Smooth muscle cell (in vitro differentiated cells): Measurements from ENCODE around the gene CSNK1G2. TPM values are rescaled to one million over a fixed set of nuclear protein-coding genes. Genes with fewer than 3 reads are reported as not detected.

Source experiments
- DNase-seq: peaks from one replicate; lab custom pipeline; 2025; ENCODE audit not compliant: unreplicated experiment; lab: John Stamatoyannopoulos, UW
- H2AFZ ChIP-seq: fragments of 200-600 bp; sonication (generic); 2 replicates; pipeline ENCODE4 v1.6.0; 2016; ENCODE audit warnings: antibody characterized with exemption, low read depth, mild to moderate bottlenecking
- H3F3A ChIP-seq: fragments of 200-600 bp; sonication (generic); 2 replicates; pipeline ENCODE4 v1.6.0; 2017; ENCODE audit warnings: antibody characterized with exemption, low read depth
- H3K27ac ChIP-seq: fragments of 200-600 bp; sonication (generic); 2 replicates; pipeline ENCODE4 v1.5.1; 2016; ENCODE audit warnings: low read depth, mild to moderate bottlenecking
- H3K27me3 ChIP-seq: fragments of 200-600 bp; sonication (generic); 2 replicates; pipeline ENCODE4 v1.6.1; 2016; ENCODE audit warnings: low read depth, mild to moderate bottlenecking
- H3K36me3 ChIP-seq: fragments of 200-600 bp; sonication (generic); 2 replicates; pipeline ENCODE4 v1.5.1; 2016; ENCODE audit warnings: low read depth
- H3K4me1 ChIP-seq: fragments of 200-600 bp; sonication (generic); 2 replicates; pipeline ENCODE4 v1.5.1; 2016; ENCODE audit warnings: low read depth
- H3K4me2 ChIP-seq: fragments of 200-600 bp; sonication (generic); 2 replicates; pipeline ENCODE4 v1.6.0; 2016; ENCODE audit warnings: mild to moderate bottlenecking
- H3K4me3 ChIP-seq: fragments of 200-600 bp; sonication (generic); 2 replicates; pipeline ENCODE4 v1.5.1; 2016; ENCODE audit warnings: mild to moderate bottlenecking
- H3K79me2 ChIP-seq: fragments of 200-600 bp; sonication (generic); 2 replicates; pipeline ENCODE4 v1.6.0; 2016; ENCODE audit warnings: low read depth, mild to moderate bottlenecking
- H3K9ac ChIP-seq: fragments of 200-600 bp; sonication (generic); 2 replicates; pipeline ENCODE4 v1.6.0; 2016; ENCODE audit warnings: low read depth
- H3K9me3 ChIP-seq: fragments of 200-600 bp; sonication (generic); replicated peaks from 2 replicates; pipeline ENCODE4 v1.5.1; 2016; ENCODE audit warnings: low read depth
- H4K20me1 ChIP-seq: fragments of 200-600 bp; sonication (generic); 2 replicates; pipeline ENCODE4 v1.6.0; 2016; ENCODE audit warnings: low read depth
- CTCF ChIP-seq: fragments of 200-600 bp; sonication (generic); IDR thresholded peaks from 2 replicates; pipeline ENCODE4 v1.5.1; 2017; ENCODE audit warnings: borderline replicate concordance, mild to moderate bottlenecking, antibody characterized with exemption; ENCODE audit not compliant: insufficient read depth, poor library complexity, severe bottlenecking
- WGBS: methylation state at CpG from one replicate; pipeline ENCODE4 v1.1.7; 2016; ENCODE audit warnings: low lambda C conversion rate; 5-methylcytosine and 5-hydroxymethylcytosine counted together
- polyA plus RNA-seq: library from polyadenylated mRNA; unstranded; fragments of >200 nt; fragmentation: Nextera tagmentation; extraction: Ambion mirVana; gene quantifications from 2 replicates; pipeline ENCODE4 v1.2.1, GENCODE V29; 2016
- total RNA-seq: library from RNA; depleted of rRNA; stranded (reverse); fragments of >200 nt; gene quantifications from 2 replicates; pipeline ENCODE4 v1.2.3, GENCODE V29; 2014

The CSNK1G2 gene
- total and polyA plus RNA-seq, 2 experiments from 2014 or later = 53.5 to 74.9 TPM

GRCh38 chr19:1975162-1975480 is 34.1 kb downstream of the CSNK1G2 start:
- TF ChIP-seq CTCF = no peak
- Histone ChIP-seq H2AFZ (no peak overlapping the region), H3K79me2 (peaks cover 29% of the 10 kb centered on the region), H3K4me2 (no peak overlapping the region), H3K27me3 (no peaks in the 10 kb centered on the region), H3K4me1 (no peaks in the 10 kb centered on the region), H3K9me3 (no peaks in the 10 kb centered on the region), H3K9ac (no peak overlapping the region), H4K20me1 (peaks cover 82% of the 10 kb centered on the region), H3K27ac (no peak overlapping the region), H3K36me3 (no peaks in the 10 kb centered on the region), H3K4me3 (no peak overlapping the region), H3F3A (no peaks in the 10 kb centered on the region)
- 99% methylated on average over 19 of the region's 20 CpGs for WGBS
- DNase-seq = no peak

GRCh38 chr19:1977120-1977519 is 36.1 kb downstream of the CSNK1G2 start:
- H2AFZ ChIP-seq = no peak overlapping the region
- H3K4me3 ChIP-seq = no peak overlapping the region
- no peak overlapping the region for H3K27ac ChIP-seq
- H3K27me3 ChIP-seq = no peaks in the 10 kb centered on the region
- H3K4me2 ChIP-seq = no peak overlapping the region
- no peaks in the 10 kb centered on the region for H3K9me3 ChIP-seq
- no peak for DNase-seq
- no peak overlapping the region for H3K9ac ChIP-seq
- peaks cover 24% of the 10 kb centered on the region for H3K79me2 ChIP-seq
- H3K4me1 ChIP-seq = no peaks in the 10 kb centered on the region
- TF ChIP-seq CTCF = no peak
- H4K20me1 ChIP-seq = peaks cover 63% of the 10 kb centered on the region
- no peaks in the 10 kb centered on the region for H3F3A ChIP-seq
- 87% methylated on average over 15 of the region's 15 CpGs for WGBS
- H3K36me3 ChIP-seq = no peaks in the 10 kb centered on the region

GRCh38 chr19:1978346-1978894 is 37.4 kb downstream of the CSNK1G2 start:
- no peaks in the 10 kb centered on the region for H3F3A ChIP-seq
- WGBS = 85% methylated on average over 24 of the region's 51 CpGs
- H4K20me1 ChIP-seq = peaks cover 50% of the 10 kb centered on the region
- no peaks in the 10 kb centered on the region for H3K27me3 ChIP-seq
- no peaks in the 10 kb centered on the region for H3K4me1 ChIP-seq
- H3K27ac ChIP-seq = no peak overlapping the region
- no peak overlapping the region for H3K9ac ChIP-seq
- H3K4me3 ChIP-seq = no peak overlapping the region
- no peak for DNase-seq
- no peak for TF ChIP-seq CTCF
- H3K4me2 ChIP-seq = no peak overlapping the region
- H3K9me3 ChIP-seq = no peaks in the 10 kb centered on the region
- peaks cover 11% of the 10 kb centered on the region for H3K79me2 ChIP-seq
- no peaks in the 10 kb centered on the region for H3K36me3 ChIP-seq
- H2AFZ ChIP-seq = no peak overlapping the region

GRCh38 chr19:1979017-1979416 is 38.0 kb downstream of the CSNK1G2 start:
- no peaks in the 10 kb centered on the region for H3F3A ChIP-seq
- no peak for TF ChIP-seq CTCF
- WGBS = 98% methylated on average over 23 of the region's 43 CpGs

More at GRCh38 chr19:1979017-1979416, 38.0 kb downstream of the CSNK1G2 start:
- no peak overlapping the region for H3K4me2 ChIP-seq
- H3K4me1 ChIP-seq = no peaks in the 10 kb centered on the region
- H3K9me3 ChIP-seq = no peaks in the 10 kb centered on the region
- no peak overlapping the region for H3K4me3 ChIP-seq
- no peak overlapping the region for H2AFZ ChIP-seq
- H3K27me3 ChIP-seq = no peaks in the 10 kb centered on the region
- H3K36me3 ChIP-seq = no peaks in the 10 kb centered on the region
- no peak for DNase-seq
- no peak overlapping the region for H3K9ac ChIP-seq
- no peak overlapping the region for H3K27ac ChIP-seq
- peaks cover 44% of the 10 kb centered on the region for H4K20me1 ChIP-seq
- H3K79me2 ChIP-seq = peaks cover 7% of the 10 kb centered on the region
